ENCODE results near the gene TYK2.

DNA sequence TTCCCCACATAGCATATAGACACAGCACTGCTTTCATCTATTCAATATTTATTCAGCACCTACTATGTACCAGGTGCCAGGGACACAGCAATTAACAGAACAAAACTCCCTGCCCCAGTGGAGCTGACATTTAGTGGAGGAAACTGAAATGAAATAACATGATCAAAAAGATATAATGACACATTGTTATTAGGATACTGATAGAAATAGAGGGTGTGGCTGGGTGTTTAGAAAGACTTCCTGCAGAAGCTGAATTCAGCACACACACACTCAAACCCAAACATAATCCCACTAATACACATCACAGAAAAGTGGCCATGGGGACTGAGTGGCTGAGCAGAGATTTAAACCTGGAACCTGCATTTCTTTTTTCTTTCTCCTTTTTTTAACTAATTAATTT is 26.7 kb upstream of the TYK2 start:
- TF ChIP-seq, protein P1, sequence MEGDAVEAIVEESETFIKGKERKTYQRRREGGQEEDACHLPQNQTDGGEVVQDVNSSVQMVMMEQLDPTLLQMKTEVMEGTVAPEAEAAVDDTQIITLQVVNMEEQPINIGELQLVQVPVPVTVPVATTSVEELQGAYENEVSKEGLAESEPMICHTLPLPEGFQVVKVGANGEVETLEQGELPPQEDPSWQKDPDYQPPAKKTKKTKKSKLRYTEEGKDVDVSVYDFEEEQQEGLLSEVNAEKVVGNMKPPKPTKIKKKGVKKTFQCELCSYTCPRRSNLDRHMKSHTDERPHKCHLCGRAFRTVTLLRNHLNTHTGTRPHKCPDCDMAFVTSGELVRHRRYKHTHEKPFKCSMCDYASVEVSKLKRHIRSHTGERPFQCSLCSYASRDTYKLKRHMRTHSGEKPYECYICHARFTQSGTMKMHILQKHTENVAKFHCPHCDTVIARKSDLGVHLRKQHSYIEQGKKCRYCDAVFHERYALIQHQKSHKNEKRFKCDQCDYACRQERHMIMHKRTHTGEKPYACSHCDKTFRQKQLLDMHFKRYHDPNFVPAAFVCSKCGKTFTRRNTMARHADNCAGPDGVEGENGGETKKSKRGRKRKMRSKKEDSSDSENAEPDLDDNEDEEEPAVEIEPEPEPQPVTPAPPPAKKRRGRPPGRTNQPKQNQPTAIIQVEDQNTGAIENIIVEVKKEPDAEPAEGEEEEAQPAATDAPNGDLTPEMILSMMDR (IDR thresholded peaks at IDR 0.05): no peak
- TF ChIP-seq POLR2AphosphoS5 (IDR thresholded peaks at IDR 0.05): no peak
- TF ChIP-seq POLR2A (IDR thresholded peaks at IDR 0.05): no peak
- TF ChIP-seq EP300 (IDR thresholded peaks at IDR 0.05): no peak
